Measurements from ENCODE around the gene PYGB.

The PYGB gene

GRCh38 chr20:25316506-25317190, 68.8 kb downstream of the PYGB start:
- Histone ChIP-seq H3K9me3 (ENCODE audit: low read length) (no peaks in the 10 kb centered on the region), H2AFZ (ENCODE audit: low read depth, low read length) (no peak overlapping the region), H3K4me1 (ENCODE audit: insufficient read depth, low read length) (peaks cover 12% of the 10 kb centered on the region), H3K36me3 (ENCODE audit: insufficient read depth, low read length) (peaks cover 8% of the 10 kb centered on the region), H3K27me3 (ENCODE audit: insufficient read depth, low read length) (no peaks in the 10 kb centered on the region), H3K4me3 (ENCODE audit: low read length) (no peak overlapping the region)

- Histone ChIP-seq H3K27me3 (ENCODE audit: insufficient read depth, low read length) (no peaks in the 10 kb centered on the region), H3K4me3 (ENCODE audit: low read length) (no peak overlapping the region), H3K36me3 (ENCODE audit: insufficient read depth, low read length) (peaks cover 8% of the 10 kb centered on the region), H3K9me3 (ENCODE audit: low read length) (no peaks in the 10 kb centered on the region), H3K4me1 (ENCODE audit: insufficient read depth, low read length) (peaks cover 12% of the 10 kb centered on the region), H2AFZ (ENCODE audit: low read depth, low read length) (no peak overlapping the region)
Measured at GRCh38 chr20:25317351-25318075, 69.6 kb downstream of the PYGB start.

GRCh38 chr20:25318471-25319240, 70.8 kb downstream of the PYGB start:
- Histone ChIP-seq H2AFZ (ENCODE audit: low read depth, low read length) (no peak overlapping the region), H3K4me1 (ENCODE audit: insufficient read depth, low read length) (peaks cover 10% of the 10 kb centered on the region), H3K4me3 (ENCODE audit: low read length) (no peak overlapping the region), H3K9me3 (ENCODE audit: low read length) (no peaks in the 10 kb centered on the region), H3K27me3 (ENCODE audit: insufficient read depth, low read length) (no peaks in the 10 kb centered on the region), H3K36me3 (ENCODE audit: insufficient read depth, low read length) (peaks cover 12% of the 10 kb centered on the region)

DNA sequence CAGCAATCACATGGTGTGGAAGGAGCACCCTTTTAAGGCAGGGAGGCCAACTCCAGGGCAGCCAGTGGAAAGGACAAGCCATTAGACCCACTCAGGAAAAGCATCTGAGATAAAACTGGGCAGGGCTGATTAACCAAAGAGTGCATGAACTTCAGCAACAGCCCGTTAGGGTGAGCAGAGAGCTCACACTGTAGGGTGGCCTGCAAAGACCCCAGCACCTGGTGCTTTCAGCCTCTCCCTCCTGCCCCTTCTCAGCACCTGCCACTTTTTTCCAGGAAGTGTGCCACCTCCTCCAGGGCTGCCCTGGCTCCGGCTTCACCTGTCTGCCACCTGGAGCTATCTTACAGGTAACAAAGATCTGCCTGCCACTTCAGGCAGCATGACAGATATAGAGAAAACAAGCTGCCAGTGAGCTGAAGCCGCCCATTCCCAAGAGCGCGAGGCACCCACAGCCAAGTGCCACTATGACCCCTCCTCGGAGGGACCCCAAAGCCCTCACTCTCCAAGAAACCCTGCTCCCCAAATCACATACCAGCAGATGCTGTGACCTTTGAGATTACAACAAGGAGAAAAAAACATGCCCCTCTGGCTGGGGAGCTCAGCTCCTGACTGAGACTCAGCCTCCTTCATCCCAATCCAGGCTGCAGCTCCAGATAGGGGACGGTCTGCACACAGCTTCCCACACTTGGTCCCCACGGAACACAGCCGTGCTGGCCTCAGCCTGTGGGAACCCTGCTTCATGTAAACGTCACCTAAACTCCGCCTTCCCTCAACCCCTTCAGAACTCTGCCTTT, 71.6 kb downstream of the PYGB start:
- peaks cover 13% of the 10 kb centered on the region for H3K36me3 ChIP-seq (ENCODE audit: insufficient read depth, low read length)
- H3K27me3 ChIP-seq (ENCODE audit: insufficient read depth, low read length) = no peaks in the 10 kb centered on the region
- no peak overlapping the region for H2AFZ ChIP-seq (ENCODE audit: low read depth, low read length)
- H3K4me1 ChIP-seq (ENCODE audit: insufficient read depth, low read length) = peaks cover 9% of the 10 kb centered on the region
- no peaks in the 10 kb centered on the region for H3K9me3 ChIP-seq (ENCODE audit: low read length)
- H3K4me3 ChIP-seq (ENCODE audit: low read length) = no peak overlapping the region

DNA sequence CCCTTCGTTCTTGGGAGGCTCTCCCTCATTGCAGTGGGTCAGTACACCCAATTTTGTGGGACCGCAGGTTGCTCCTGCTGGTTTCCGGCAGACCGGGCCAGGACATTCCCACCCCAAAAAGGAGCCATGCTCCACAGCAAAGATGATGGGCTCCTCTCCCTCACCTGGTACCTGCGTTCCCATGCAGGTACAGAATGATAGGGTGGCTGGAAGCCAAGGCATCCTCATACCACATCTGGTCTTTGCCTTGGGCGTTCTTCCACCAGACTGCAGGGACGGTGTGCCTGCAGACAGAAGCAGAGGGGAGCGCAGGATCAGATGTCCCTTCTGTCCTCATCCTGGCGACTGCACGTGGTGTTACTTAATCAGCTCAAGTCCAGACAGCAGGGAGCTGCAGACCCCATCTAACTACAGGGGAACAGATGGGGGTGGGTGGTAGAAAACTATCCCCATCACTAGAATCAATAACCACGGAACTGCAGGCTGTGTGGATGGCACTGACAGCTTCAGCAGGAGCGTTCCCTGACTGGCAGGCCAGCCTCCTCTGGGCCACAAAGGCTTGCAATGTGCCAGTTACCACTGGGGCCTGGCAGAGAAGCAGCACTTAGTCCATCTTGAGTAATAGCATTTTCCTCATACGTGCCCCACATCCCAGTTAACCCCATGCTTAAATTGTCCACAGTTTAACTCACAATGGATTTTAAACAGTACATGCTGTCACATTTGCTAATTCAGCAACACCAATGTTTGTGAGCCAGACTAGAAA, 72.3 kb downstream of the PYGB start:
- peaks cover 13% of the 10 kb centered on the region for H3K36me3 ChIP-seq (ENCODE audit: insufficient read depth, low read length)
- no peaks in the 10 kb centered on the region for H3K27me3 ChIP-seq (ENCODE audit: insufficient read depth, low read length)
- peaks cover 9% of the 10 kb centered on the region for H3K4me1 ChIP-seq (ENCODE audit: insufficient read depth, low read length)
- no peak overlapping the region for H3K4me3 ChIP-seq (ENCODE audit: low read length)
- no peak overlapping the region for H2AFZ ChIP-seq (ENCODE audit: low read depth, low read length)
- H3K9me3 ChIP-seq (ENCODE audit: low read length) = no peaks in the 10 kb centered on the region

DNA sequence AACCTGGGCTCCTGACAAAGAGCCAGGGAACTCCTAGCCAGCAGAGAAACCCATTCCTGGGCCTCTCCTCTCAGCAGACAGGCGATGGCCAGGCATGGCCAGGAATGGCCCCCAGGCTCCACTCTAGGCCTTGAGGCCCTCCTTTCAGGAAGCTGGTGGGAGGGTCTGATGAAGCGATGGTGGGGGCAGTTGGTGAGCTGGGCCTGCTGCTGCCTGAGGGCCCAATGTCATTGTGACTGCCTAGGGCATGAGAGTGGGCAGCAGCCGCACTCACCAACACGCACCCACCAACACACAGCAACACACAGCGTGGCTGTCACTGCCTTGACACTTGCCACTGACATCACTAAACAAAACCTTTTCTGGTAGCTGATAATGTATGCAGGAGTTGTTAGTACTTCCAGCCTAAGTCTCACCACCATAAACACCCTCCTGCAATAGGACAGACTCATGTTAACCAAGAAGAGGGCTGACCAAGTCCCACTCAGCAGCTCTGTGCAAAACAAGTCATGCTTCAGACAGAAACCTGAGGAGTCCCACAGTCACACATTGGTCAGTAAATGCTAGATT, 73.5 kb downstream of the PYGB start:
- Histone ChIP-seq H3K4me3 (ENCODE audit: low read length) (no peak overlapping the region), H3K36me3 (ENCODE audit: insufficient read depth, low read length) (peaks cover 13% of the 10 kb centered on the region), H2AFZ (ENCODE audit: low read depth, low read length) (no peak overlapping the region), H3K27me3 (ENCODE audit: insufficient read depth, low read length) (no peaks in the 10 kb centered on the region), H3K9me3 (ENCODE audit: low read length) (no peaks in the 10 kb centered on the region), H3K4me1 (ENCODE audit: insufficient read depth, low read length) (peaks cover 9% of the 10 kb centered on the region)

DNA sequence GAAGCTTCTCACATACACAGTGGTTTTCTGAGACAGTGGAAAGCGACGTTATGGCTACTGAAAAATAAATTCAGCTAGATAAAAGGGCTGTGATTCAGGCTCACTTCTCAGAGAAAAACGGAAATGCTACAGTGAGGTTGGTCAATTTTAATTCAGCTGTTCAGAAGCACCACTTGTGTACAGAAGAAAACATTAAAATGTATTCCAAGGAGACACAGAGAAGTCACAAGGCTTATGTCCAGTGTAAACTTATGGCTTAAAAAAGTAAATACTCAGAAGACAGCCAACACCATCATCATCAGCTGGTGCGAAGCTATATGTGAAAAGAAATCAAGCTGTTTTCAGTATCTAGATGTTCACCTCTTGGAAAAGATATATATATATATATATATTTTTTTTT, 74.1 kb downstream of the PYGB start:
- H3K4me1 ChIP-seq (ENCODE audit: insufficient read depth, low read length) = peaks cover 9% of the 10 kb centered on the region
- H3K36me3 ChIP-seq (ENCODE audit: insufficient read depth, low read length) = peaks cover 9% of the 10 kb centered on the region
- H3K27me3 ChIP-seq (ENCODE audit: insufficient read depth, low read length) = no peaks in the 10 kb centered on the region
- H2AFZ ChIP-seq (ENCODE audit: low read depth, low read length) = no peak overlapping the region
- H3K9me3 ChIP-seq (ENCODE audit: low read length) = no peaks in the 10 kb centered on the region
- no peak overlapping the region for H3K4me3 ChIP-seq (ENCODE audit: low read length)

GRCh38 chr20:25323496-25324246, 75.8 kb downstream of the PYGB start:
- Histone ChIP-seq H3K4me3 (ENCODE audit: low read length) (no peak overlapping the region), H2AFZ (ENCODE audit: low read depth, low read length) (no peak overlapping the region), H3K9me3 (ENCODE audit: low read length) (peaks cover 3% of the 10 kb centered on the region), H3K4me1 (ENCODE audit: insufficient read depth, low read length) (peaks cover 5% of the 10 kb centered on the region), H3K27me3 (ENCODE audit: insufficient read depth, low read length) (no peaks in the 10 kb centered on the region), H3K36me3 (ENCODE audit: insufficient read depth, low read length) (peaks cover 9% of the 10 kb centered on the region)

GRCh38 chr20:25324412-25324811, 76.5 kb downstream of the PYGB start:
- Histone ChIP-seq H3K27me3 (ENCODE audit: insufficient read depth, low read length) (no peaks in the 10 kb centered on the region), H3K4me1 (ENCODE audit: insufficient read depth, low read length) (no peaks in the 10 kb centered on the region), H3K9me3 (ENCODE audit: low read length) (peaks cover 8% of the 10 kb centered on the region), H3K36me3 (ENCODE audit: insufficient read depth, low read length) (peaks cover 9% of the 10 kb centered on the region), H3K4me3 (ENCODE audit: low read length) (no peak overlapping the region), H2AFZ (ENCODE audit: low read depth, low read length) (no peak overlapping the region)

GRCh38 chr20:25325073-25325472, 77.2 kb downstream of the PYGB start:
- Histone ChIP-seq H3K9me3 (ENCODE audit: low read length) (peaks cover 12% of the 10 kb centered on the region), H3K4me3 (ENCODE audit: low read length) (no peak overlapping the region), H3K27me3 (ENCODE audit: insufficient read depth, low read length) (no peaks in the 10 kb centered on the region), H2AFZ (ENCODE audit: low read depth, low read length) (no peak overlapping the region), H3K4me1 (ENCODE audit: insufficient read depth, low read length) (no peaks in the 10 kb centered on the region), H3K36me3 (ENCODE audit: insufficient read depth, low read length) (peaks cover 9% of the 10 kb centered on the region)

GRCh38 chr20:25325997-25326396, 78.1 kb downstream of the PYGB start:
- no peaks in the 10 kb centered on the region for H3K4me1 ChIP-seq (ENCODE audit: insufficient read depth, low read length)
- H3K27me3 ChIP-seq (ENCODE audit: insufficient read depth, low read length) = no peaks in the 10 kb centered on the region
- no peak overlapping the region for H3K4me3 ChIP-seq (ENCODE audit: low read length)
- H3K36me3 ChIP-seq (ENCODE audit: insufficient read depth, low read length) = peaks cover 8% of the 10 kb centered on the region
- no peak overlapping the region for H2AFZ ChIP-seq (ENCODE audit: low read depth, low read length)
- peaks cover 12% of the 10 kb centered on the region for H3K9me3 ChIP-seq (ENCODE audit: low read length)

All from neuron (in vitro differentiated cells).